NCI-H187 (cell line): ENCODE measurements around the gene GPR32.
"Not testable (repeated sequence)": the region's sequence is repeated elsewhere in the genome, so short reads cannot be mapped to it uniquely, and the experiment has no call there.

Source experiments
- DNase-seq, 2 experiments: peaks; one replicate each; lab custom pipeline; 2025; lab: John Stamatoyannopoulos, UW

GPR32 gene

GRCh38 chr19:50747141-50747540 is 23.1 kb upstream of the GPR32 start:
- not testable (repeated sequence) for DNase-seq

GRCh38 chr19:50749490-50749889 is 20.8 kb upstream of the GPR32 start:
- DNase-seq, result no peak

- no peak for DNase-seq
These were observed 20.3 kb upstream of the GPR32 start for GRCh38 chr19:50750010-50750409.

GRCh38 chr19:50753879-50754278 is 16.4 kb upstream of the GPR32 start:
- DNase-seq, result no peak

- not testable (repeated sequence) for DNase-seq
These were observed 14.0 kb upstream of the GPR32 start for GRCh38 chr19:50756244-50756643.

GRCh38 chr19:50757624-50758023 is 12.6 kb upstream of the GPR32 start:
- not testable (repeated sequence) for DNase-seq

- DNase-seq, result not testable (repeated sequence)
These were observed 11.2 kb upstream of the GPR32 start for GRCh38 chr19:50759076-50759475.

GRCh38 chr19:50759886-50760285 is 10.4 kb upstream of the GPR32 start:
- DNase-seq, result no peak

GRCh38 chr19:50761501-50761900 is 8.8 kb upstream of the GPR32 start:
- not testable (repeated sequence) for DNase-seq

- DNase-seq, result not testable (repeated sequence)
These were observed 6.7 kb upstream of the GPR32 start for GRCh38 chr19:50763521-50763920.

- no peak for DNase-seq
These were observed 5.9 kb upstream of the GPR32 start for GRCh38 chr19:50764409-50764808.

GRCh38 chr19:50766746-50767145 is 3.5 kb upstream of the GPR32 start:
- DNase-seq, result not testable (repeated sequence)

- DNase-seq, result not testable (repeated sequence)
These were observed 3.0 kb upstream of the GPR32 start for GRCh38 chr19:50767263-50767662.

GRCh38 chr19:50768277-50768676 is 2.0 kb upstream of the GPR32 start:
- no peak for DNase-seq

GRCh38 chr19:50770888-50771287 is 624 bp downstream of the GPR32 start:
- no peak for DNase-seq

- DNase-seq, result no peak
These were observed 2.2 kb downstream of the GPR32 start for GRCh38 chr19:50772476-50772875.

GRCh38 chr19:50772912-50773311 is 2.6 kb downstream of the GPR32 start:
- DNase-seq, result not testable (repeated sequence)

GRCh38 chr19:50773454-50773853 is 3.2 kb downstream of the GPR32 start:
- DNase-seq, result not testable (repeated sequence)

GRCh38 chr19:50776131-50776530 is 5.9 kb downstream of the GPR32 start:
- DNase-seq, result no peak

- no peak for DNase-seq
These were observed 7.0 kb downstream of the GPR32 start for GRCh38 chr19:50777261-50777660.

GRCh38 chr19:50777830-50778303 is 7.6 kb downstream of the GPR32 start:
- no peak for DNase-seq

GRCh38 chr19:50778906-50779430 is 8.7 kb downstream of the GPR32 start:
- no peak for DNase-seq

- no peak for DNase-seq
These were observed 9.5 kb downstream of the GPR32 start for GRCh38 chr19:50779504-50780457.
